Activated CD8-positive, alpha-beta memory T cell treated with anti-CD3 and anti-CD28 coated beads for 48 hours (primary cell): ENCODE results near the gene SPON2.

Experiments used
- DNase-seq, 3 experiments: peaks; one replicate each; pipeline ENCODE4 v3.0.0-alpha.2; 2020; ENCODE audit warnings: low read depth in 2 of 3, low spot score in 2 of 3

The SPON2 gene

DNA sequence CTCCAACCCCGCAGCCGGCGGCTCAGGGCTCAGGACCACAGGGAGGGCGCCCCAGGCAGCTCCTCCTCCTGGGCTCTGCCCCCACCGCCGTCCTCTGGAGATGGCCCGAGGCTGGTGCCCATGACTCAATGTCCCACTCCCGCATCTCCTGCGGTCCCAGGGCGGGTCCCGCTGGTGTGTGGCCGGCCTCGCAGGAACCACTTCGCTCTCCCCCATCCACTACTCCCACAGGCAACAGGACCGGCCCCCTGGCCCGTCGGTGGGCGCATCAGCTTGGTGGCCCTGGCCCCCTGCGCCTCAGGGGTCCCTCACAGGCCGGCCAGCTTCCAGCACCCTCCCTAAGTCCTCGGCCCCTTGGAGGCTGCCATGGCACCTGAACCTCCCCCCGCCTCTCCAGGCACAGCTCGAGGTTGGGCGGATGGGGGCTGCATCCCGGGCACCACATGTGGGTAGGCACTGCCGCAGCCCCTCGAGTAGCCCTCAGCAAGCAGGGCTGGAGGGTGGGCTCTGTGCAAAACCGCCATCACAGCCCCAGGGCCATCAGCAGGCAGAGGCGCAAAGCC is 22.8 kb upstream of the SPON2 start:
- DNase-seq, result no peak

DNA sequence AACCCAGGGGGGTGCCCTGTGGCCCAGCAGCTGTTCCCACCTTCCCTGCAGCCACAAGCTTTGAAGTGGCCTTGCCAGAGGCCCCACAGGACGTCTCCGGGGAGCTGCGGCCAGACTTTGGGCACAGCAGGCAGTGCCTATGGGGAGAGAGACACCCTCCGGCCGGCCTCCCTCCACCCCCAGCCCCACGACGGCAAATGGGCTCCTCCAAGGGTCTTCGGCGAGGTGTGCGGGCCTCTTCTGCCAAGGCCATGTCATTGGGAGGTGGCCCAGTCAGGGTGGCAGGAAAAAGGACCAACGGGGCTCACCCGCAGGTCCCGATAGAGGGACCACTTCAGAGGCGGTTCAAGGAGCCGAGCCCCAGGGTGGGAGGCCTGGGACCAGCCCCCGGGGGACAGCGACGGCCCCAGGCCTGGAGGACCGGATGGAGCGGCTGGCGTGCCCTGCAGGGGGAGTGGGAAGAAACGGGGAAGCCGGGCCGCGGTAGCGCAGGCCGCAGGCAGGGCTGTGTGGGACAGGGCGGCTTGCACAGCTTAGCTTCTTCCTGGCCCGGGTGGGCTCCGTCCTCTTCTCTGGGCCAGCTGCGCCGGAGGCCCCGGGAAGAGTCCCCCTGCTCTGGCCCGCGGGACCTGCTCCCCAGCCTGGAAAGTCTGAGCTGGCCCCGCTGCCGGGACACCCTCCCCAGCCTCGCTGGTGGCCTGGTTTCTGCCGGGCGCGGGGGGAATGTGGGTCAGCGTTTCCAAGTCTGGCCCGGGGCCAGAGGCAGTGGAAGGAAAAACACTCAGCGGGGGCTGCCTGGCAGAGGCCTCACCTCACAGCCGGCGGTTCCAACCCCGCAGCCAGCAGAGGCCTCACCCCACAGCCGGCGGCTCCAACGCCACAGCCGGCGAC is 21.9 kb upstream of the SPON2 start:
- DNase-seq, result no peak

DNA sequence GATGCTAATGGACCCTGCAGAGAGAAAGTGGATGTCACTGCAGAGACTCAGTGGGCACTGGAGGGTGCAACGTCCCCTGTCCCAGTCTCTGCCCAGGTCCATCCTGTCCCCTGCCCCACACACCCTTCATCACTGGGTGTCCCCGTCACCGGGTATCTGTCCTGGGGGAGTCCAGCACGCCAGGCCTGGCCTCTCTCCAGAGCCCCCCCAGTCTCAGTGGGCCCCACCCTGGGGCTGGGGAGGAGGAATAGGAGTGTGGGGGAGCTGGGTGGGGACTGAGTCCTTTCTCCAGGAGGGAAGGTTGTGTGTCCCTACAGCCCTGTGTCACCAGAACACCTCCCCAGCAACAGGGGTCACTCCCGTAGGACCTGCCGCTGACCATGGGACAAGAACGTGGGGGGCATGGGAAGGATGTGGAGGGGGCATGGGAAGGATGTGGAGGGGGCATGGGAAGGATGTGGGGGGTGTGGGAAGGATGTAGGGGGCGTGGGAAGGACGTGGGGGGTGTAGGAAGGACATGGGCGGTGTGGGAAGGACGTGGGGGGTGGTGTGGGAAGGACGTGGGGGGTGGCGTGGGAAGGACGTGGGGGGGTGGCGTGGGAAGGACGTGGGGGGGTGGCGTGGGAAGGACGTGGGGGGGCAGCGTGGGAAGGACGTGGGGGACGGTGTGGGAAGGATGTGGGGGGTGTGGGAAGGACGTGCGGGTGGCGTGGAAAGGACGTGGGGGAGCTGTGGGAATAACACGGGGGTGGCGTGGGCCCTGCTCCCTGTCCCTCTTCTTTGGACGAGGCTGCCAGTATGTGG is 21.0 kb upstream of the SPON2 start:
- DNase-seq, result no peak

DNA sequence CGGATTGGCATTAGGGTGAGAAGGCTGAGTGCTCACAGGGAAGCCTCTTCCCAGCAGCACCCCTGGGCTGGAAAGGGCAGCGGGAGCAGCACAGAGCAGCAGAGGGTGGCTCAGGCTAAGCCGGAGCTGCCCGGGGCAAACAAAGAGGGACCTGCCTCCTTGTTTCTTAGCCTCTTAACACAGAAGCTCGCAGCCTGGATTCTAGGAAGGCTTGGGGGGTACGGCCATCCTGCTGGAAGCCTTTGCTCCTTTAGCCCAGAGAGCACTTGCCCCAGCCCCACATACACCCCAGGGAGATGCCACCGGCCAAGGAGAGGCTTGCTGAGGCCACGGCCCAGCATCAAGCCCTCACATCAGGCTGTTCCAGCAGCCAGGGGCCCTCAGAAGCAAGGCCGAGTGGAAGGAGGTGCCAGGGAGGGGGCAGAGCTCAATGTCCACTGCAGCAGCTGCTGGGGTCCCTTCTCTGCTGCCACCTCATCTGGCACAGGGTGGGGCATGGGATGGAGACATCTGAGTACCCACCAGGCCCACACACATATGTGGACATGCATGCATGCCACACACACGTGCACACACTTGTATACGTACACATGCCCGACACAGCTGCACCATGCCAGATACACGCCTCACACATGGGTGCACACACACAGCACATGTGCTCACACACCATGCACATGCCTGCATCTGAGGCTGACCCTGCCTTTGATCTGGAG is 20.3 kb upstream of the SPON2 start:
- DNase-seq, result no peak

GRCh38 chr4:1192091-1192492 is 19.7 kb upstream of the SPON2 start:
- DNase-seq, result no peak

DNA sequence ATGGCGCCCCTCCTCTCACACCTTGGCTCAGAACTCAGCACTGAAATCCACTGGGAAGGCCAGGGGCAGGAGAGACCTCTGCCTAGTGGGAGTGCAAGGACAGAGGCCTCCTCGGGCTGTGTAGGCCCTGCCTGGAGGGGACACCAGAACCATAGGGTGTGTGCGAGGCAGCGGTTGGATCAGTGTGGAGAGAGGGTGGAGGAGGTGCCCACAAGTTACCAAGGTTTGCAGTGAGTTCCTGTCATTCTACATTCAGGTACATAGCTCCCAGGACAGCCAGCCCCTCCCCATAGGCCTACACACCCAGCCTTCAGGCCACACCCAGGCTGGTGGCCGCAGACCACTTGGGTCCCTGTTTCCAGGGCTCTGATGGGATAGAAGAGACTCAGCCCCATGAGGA is 19.2 kb upstream of the SPON2 start:
- no peak for DNase-seq

DNA sequence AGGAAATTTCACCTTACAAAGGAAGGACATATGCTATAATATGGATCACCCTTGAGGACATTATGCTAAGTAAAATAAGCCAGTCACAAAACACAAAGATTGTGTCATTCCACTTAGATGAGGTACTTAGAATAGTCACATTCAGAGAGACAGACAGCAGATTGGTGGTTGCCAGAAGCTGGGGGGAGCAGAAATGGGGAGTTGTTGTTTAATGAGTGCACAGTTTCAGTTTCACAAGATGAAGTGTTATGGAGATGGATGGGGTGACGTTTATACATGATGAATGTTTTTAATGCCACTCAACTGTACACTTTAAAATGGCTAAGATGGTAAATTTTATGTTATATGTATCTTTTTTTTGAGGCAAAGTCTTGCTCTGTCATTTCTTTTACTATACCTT is 14.8 kb upstream of the SPON2 start:
- no peak for DNase-seq

- DNase-seq, result no peak
These were observed 11.8 kb upstream of the SPON2 start for GRCh38 chr4:1183985-1184773.

DNA sequence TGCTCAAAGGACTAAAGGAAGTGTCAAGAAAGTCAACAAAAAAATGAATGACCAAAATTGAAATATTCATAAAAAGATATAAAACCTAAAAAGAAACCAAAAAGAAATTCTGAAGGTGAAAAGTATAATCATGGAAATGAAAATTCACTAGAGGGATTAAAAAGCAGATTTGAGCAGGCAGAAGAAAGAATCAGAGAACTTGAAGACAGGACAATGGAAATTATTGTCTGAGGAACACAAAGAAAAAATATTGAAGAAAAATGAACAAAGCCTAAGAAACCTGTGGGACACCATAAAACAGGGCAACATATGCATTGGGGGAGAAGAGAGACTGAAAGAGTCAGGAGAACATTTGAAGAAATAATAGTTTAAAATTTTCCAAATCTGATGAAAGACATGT is 9.9 kb upstream of the SPON2 start:
- DNase-seq, result no peak

- no peak for DNase-seq
These were observed 8.3 kb upstream of the SPON2 start for GRCh38 chr4:1180663-1181062.

DNA sequence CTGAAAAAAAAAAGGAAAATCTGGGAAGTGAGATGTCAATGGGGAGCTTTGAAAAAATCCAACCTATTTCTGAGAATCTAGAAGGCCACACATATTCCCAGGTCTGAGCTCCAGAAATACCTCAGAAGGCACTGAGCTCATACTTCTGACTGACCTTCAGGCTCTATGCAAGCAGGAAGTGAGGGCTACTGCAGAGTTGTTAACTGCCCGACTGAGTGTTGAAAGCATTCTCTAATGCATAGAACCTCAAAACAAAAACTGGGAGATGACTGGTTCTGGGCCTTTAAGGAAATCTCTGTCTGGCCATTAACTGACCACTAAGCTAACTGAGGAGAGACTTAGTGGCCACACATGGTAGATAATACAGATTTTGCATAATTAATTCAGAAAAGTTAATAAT is 7.6 kb upstream of the SPON2 start:
- DNase-seq, result no peak

- no peak for DNase-seq
These were observed 6.7 kb upstream of the SPON2 start for GRCh38 chr4:1179089-1179441.

DNA sequence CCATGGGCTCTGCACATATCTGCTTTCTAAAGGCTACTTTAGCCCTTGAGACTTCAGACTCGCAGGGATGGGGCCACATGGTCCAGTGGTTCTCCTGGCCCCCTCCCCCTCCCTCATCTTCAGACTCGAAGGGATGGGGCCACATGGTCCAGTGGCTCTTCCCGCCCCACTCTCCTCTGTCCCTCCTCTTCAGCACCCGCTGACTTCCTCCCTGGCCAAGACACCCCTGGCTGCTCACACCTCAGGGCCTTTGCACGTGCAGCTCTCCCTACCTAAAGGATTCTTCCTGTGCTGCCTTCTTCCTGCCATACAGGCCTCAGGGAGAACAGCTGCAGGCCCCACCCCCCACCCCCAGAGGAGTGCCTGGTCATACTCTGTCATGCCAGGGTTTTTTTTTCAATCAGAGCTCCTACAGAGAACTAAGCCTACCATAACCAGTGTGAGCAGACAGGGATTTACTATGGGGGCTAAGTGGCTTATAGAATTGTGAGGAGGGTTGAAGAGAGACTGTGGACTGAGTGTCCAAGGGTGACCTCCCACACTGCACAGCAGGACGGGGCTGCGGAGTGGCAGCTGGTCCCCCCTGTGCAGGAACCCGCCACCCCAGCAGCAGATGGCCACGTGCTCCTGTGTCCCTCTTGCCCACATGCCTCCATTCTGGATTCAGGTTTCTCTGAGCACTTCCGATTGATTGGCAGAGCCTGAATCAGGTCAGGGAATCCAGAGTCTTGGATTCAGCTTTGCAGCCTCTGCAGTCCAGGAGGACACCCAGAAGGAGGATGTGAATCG is 6.1 kb upstream of the SPON2 start:
- no peak for DNase-seq

- DNase-seq, result no peak
These were observed 5.1 kb upstream of the SPON2 start for GRCh38 chr4:1177274-1178141.

GRCh38 chr4:1176398-1177273 is 4.3 kb upstream of the SPON2 start:
- DNase-seq, result no peak

- DNase-seq, result no peak
These were observed 3.3 kb upstream of the SPON2 start for GRCh38 chr4:1175635-1176229.

DNA sequence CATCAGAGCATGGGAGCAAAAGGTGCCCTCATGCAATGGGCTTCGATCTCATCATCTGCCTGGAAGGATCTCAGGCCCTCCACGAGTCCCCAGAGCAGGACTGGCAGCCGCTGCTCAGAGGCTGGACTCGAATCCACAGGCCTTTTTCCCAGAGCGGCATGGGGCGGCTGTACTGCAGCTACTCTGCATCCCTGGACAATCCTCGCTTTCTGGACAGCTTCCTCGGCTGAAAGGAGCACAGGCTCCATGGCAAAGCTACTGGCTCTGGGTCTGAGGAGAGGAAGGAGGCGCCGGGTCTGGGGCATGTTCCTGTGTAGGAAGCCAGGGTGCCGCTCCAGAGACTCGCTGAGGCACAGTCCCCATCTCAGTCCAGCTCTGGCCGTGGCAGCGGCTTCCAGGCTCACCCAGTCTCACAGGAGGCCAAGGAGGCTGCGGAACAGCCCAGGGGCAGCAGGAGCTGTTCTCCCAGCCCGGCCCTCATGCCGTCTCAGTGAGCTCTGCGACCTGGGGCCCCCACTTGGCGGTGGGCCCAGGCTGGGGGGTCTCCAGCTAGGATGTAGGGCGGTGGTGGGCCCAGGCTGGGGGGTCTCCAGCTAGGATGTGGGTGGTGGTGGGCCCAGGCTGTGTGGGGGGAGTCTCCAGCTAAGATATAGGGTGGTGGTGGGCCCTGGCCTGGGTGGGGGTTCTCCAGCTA is 2.7 kb upstream of the SPON2 start:
- DNase-seq, result no peak
